OCI-LY3 (cell line): Measurements from ENCODE around the gene VGLL2.

Experiments
- H2AFZ ChIP-seq: fragments of 200-600, 300-600 bp; shearing (Covaris generic); 2 replicates; pipeline ENCODE4 v1.6.0; 2014; ENCODE audit warnings: antibody characterized with exemption, low read depth, low read length
- H3K27ac ChIP-seq: fragments of 200-600, 300-600 bp; sonication (generic); 2 replicates; pipeline ENCODE4 v1.5.1; 2014; ENCODE audit warnings: mild to moderate bottlenecking, low read length, moderate library complexity, mixed read lengths
- H3K27me3 ChIP-seq: fragments of 200-600, 300-600 bp; sonication (generic); 2 replicates; pipeline ENCODE4 v1.6.1; 2014; ENCODE audit warnings: low read depth, low read length, mixed read lengths
- H3K36me3 ChIP-seq: fragments of 200-600, 300-600 bp; sonication (generic); replicated peaks from 2 replicates; pipeline ENCODE3; 2014; ENCODE audit warnings: low read depth, low read length, mixed read lengths
- H3K4me1 ChIP-seq: fragments of 300-600, 200-600 bp; sonication (generic); 2 replicates; pipeline ENCODE4 v1.6.1; 2014; ENCODE audit warnings: low read length, mixed read lengths
- H3K4me2 ChIP-seq: fragments of 200-600, 300-600 bp; sonication (generic); 2 replicates; pipeline ENCODE4 v1.6.1; 2014; ENCODE audit warnings: low read length, mixed read lengths
- H3K4me3 ChIP-seq: fragments of 300-600, 200-600 bp; sonication (generic); 2 replicates; pipeline ENCODE4 v1.5.1; 2014; ENCODE audit warnings: antibody characterized with exemption, mild to moderate bottlenecking, low read length, moderate library complexity
- H3K79me2 ChIP-seq: fragments of 300-600, 200-600 bp; shearing (Covaris generic); 2 replicates; pipeline ENCODE4 v1.6.1; 2014; ENCODE audit warnings: mild to moderate bottlenecking, low read length, mixed read lengths
- H3K9ac ChIP-seq: fragments of 300-600, 200-600 bp; shearing (Covaris generic); 2 replicates; pipeline ENCODE4 v1.6.0; 2014; ENCODE audit warnings: mild to moderate bottlenecking, low read length, moderate library complexity
- H3K9me3 ChIP-seq: fragments of 200-600, 300-600 bp; shearing (Covaris generic); 2 replicates; pipeline ENCODE4 v1.6.1; 2014; ENCODE audit warnings: low read length, mixed read lengths; ENCODE audit not compliant: insufficient read depth
- H4K20me1 ChIP-seq: fragments of 200-600, 300-600 bp; sonication (generic); 2 replicates; pipeline ENCODE4 v1.6.1; 2016; ENCODE audit warnings: low read length, mixed read lengths; ENCODE audit not compliant: insufficient read depth
- EZH2phosphoT487 ChIP-seq: fragments of 200-600 bp; shearing (Covaris generic); IDR thresholded peaks from 2 replicates; pipeline ENCODE4 v1.6.1; 2018; ENCODE audit warnings: antibody characterized with exemption, mixed run types, low read depth
- TF ChIP-seq, protein P1 (sequence below): fragments of 200-600, 300-600 bp; sonication (generic); IDR thresholded peaks from 2 replicates; pipeline ENCODE4 v1.5.1; 2014; ENCODE audit warnings: antibody characterized with exemption, low read length, low read depth

The VGLL2 gene

DNA sequence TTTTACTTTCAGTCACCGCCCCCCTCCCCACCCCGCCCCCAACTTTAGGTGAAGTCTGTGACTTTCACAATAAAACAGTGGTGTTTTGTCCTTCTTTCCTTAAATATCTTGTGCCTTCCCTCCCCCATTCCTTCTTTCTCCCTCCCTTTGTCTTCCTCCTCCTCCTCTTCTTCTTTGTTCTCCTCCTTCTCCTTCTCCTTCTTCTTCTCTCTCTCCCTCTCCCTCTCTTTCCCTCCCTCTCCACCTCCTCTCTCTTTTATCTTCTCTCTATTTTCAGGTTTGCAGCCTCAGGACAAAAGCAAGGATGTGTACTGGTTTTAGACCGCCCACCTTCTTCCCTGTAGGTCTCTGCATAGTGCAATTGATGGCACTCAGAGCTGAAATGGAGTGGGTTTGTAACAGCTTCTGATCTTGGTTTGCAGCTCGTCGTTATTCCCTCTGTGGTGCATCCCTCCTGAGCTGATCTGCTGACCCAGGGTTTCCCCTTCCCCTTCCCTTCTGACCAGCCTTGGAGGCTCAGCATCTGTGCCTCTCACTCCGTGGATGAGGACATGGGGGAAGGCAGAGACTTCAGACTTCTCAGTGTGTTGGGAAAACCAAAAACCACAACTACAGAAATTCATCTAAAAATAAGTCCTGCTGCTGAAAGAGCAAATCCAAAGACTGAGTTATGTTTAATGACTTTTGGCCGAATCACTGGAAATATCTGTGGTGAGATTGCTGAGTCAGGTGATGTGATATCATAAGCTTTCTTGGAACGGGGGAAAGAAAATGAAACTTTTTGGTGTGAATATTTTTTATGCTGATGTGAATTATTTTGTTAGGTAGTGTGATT lies 6.9 kb downstream of the VGLL2 start:
- no peak overlapping the region for H3K9ac ChIP-seq
- no peaks in the 10 kb centered on the region for H3K79me2 ChIP-seq
- H3K27ac ChIP-seq, result no peak overlapping the region
- no peaks in the 10 kb centered on the region for H3K9me3 ChIP-seq
- no peak overlapping the region for H3K4me3 ChIP-seq
- no peak overlapping the region for H3K4me2 ChIP-seq
- 0 out of 2 replicates have a peak, but pooled peaks cover 4% of the 10 kb centered on the region for H3K27me3 ChIP-seq
- no peaks in the 10 kb centered on the region for H3K4me1 ChIP-seq
- H4K20me1 ChIP-seq, result no peaks in the 10 kb centered on the region
- no peaks in the 10 kb centered on the region for H3K36me3 ChIP-seq
- TF ChIP-seq EZH2phosphoT487, result no peak
- TF ChIP-seq, protein P1, sequence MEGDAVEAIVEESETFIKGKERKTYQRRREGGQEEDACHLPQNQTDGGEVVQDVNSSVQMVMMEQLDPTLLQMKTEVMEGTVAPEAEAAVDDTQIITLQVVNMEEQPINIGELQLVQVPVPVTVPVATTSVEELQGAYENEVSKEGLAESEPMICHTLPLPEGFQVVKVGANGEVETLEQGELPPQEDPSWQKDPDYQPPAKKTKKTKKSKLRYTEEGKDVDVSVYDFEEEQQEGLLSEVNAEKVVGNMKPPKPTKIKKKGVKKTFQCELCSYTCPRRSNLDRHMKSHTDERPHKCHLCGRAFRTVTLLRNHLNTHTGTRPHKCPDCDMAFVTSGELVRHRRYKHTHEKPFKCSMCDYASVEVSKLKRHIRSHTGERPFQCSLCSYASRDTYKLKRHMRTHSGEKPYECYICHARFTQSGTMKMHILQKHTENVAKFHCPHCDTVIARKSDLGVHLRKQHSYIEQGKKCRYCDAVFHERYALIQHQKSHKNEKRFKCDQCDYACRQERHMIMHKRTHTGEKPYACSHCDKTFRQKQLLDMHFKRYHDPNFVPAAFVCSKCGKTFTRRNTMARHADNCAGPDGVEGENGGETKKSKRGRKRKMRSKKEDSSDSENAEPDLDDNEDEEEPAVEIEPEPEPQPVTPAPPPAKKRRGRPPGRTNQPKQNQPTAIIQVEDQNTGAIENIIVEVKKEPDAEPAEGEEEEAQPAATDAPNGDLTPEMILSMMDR, result no peak
- no peak overlapping the region for H2AFZ ChIP-seq

DNA sequence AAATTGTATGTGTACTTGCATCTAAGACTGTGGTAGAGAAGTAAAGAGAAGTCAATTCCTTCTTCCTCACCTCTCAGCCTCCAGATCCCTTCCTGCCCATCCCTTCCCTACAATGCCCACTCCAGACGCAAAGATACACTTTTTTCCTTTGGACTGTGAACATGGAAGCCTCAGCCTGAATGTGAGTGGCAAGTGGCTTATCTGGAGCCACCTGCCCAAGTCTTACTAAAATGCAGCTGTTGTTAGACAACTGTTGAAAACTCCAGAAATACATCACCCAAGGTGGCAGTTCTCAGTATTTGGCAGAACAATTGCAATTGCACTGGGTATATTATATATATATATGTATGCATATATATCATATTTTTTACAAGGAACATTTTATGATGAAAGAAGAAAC lies 7.5 kb downstream of the VGLL2 start:
- Histone ChIP-seq H3K36me3 (no peaks in the 10 kb centered on the region), H3K9ac (no peak overlapping the region), H3K4me3 (no peak overlapping the region), H3K9me3 (no peaks in the 10 kb centered on the region), H2AFZ (no peak overlapping the region), H4K20me1 (no peaks in the 10 kb centered on the region), H3K79me2 (no peaks in the 10 kb centered on the region), H3K4me1 (no peaks in the 10 kb centered on the region), H3K4me2 (no peak overlapping the region), H3K27me3 (0 out of 2 replicates have a peak, but pooled peaks cover 4% of the 10 kb centered on the region), H3K27ac (no peak overlapping the region)
- TF ChIP-seq, protein P1, result no peak
- no peak for TF ChIP-seq EZH2phosphoT487

DNA sequence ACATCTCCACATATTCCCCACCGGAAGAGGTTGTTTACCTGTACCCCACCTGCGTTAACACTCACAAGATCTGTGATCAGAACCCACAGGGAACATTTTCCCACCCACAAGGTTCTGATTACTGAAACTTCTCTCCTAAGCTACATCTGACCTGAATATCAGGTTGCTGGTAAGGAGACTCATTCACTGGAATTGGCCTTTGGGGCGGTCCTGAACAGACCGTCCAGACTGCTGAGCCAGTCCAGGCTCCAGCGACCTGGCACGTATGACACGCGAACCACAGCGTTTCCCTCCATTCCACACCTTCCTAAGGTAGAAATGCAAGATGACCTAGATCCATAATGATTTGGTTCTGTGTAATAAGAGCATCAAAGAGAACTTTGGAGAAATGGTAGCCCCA lies 9.8 kb downstream of the VGLL2 start:
- H3K27me3 ChIP-seq, result 0 out of 2 replicates have a peak, but pooled peaks cover 7% of the 10 kb centered on the region
- H3K79me2 ChIP-seq, result no peaks in the 10 kb centered on the region

DNA sequence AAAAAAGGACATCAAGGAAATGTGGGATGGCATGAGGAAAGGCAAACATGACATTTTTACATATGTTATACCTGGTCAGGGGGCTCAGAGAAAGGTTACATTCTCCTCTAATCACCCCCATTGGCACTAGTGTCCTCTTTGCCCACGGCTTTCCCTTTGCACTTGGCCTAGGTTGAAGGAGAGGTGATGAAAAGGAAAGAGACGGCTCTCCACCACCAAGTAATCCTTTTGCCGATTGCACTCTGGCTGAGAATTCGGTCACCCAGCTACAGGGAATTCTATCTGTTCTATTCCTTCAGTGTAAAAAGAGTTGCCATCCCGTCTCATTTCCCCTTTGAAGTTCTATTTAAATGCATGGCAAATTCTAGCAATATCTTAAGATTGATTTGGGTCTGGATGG lies 10.4 kb downstream of the VGLL2 start:
- no peaks in the 10 kb centered on the region for H3K36me3 ChIP-seq

More for the DNA sequence above, 9.8 kb downstream of the VGLL2 start:
- Histone ChIP-seq H3K4me1 (no peaks in the 10 kb centered on the region), H3K4me3 (no peak overlapping the region), H3K4me2 (no peak overlapping the region), H3K9me3 (no peaks in the 10 kb centered on the region), H3K9ac (no peak overlapping the region), H3K27ac (no peak overlapping the region), H3K36me3 (no peaks in the 10 kb centered on the region), H4K20me1 (no peaks in the 10 kb centered on the region), H2AFZ (no peak overlapping the region)
- TF ChIP-seq EZH2phosphoT487, result no peak
- TF ChIP-seq, protein P1, result no peak

More for the DNA sequence above, 10.4 kb downstream of the VGLL2 start:
- Histone ChIP-seq H3K9me3 (no peaks in the 10 kb centered on the region), H4K20me1 (no peaks in the 10 kb centered on the region), H3K9ac (no peak overlapping the region), H3K27me3 (0 out of 2 replicates have a peak, but pooled peaks cover 7% of the 10 kb centered on the region), H3K4me2 (no peak overlapping the region), H3K4me3 (no peak overlapping the region), H3K79me2 (no peaks in the 10 kb centered on the region), H3K27ac (no peak overlapping the region), H3K4me1 (no peaks in the 10 kb centered on the region), H2AFZ (no peak overlapping the region)
- TF ChIP-seq, protein P1, result no peak
- no peak for TF ChIP-seq EZH2phosphoT487
